Measurements from ENCODE around the gene PUSL1.

PUSL1 gene

GRCh38 chr1:1296070-1297061, 12.0 kb upstream of the PUSL1 start:
- DNase-seq, result no peak

- no peak for DNase-seq
Measured at GRCh38 chr1:1297802-1298424, 10.5 kb upstream of the PUSL1 start.

GRCh38 chr1:1298861-1299685, 9.3 kb upstream of the PUSL1 start:
- no peak for DNase-seq

GRCh38 chr1:1299686-1300351, 8.6 kb upstream of the PUSL1 start:
- DNase-seq, result peak; percentile 37 to 51

- DNase-seq, result no peak
Measured at GRCh38 chr1:1300352-1300739, 8.1 kb upstream of the PUSL1 start.

GRCh38 chr1:1302006-1302430, 6.4 kb upstream of the PUSL1 start:
- no peak for DNase-seq

- no peak for DNase-seq
Measured at GRCh38 chr1:1302951-1303509, 5.4 kb upstream of the PUSL1 start.

GRCh38 chr1:1303736-1304135, 4.7 kb upstream of the PUSL1 start:
- DNase-seq, result no peak

- DNase-seq, result no peak
Measured at GRCh38 chr1:1304331-1305299, 3.8 kb upstream of the PUSL1 start.

GRCh38 chr1:1305300-1306069, 2.9 kb upstream of the PUSL1 start:
- peak; percentile 77 to 83 for DNase-seq

- peak; percentile 45 to 52 for DNase-seq
Measured at GRCh38 chr1:1306070-1306660, 2.2 kb upstream of the PUSL1 start.

- DNase-seq, result peak in 1 of 2 experiments; percentile 41
Measured at GRCh38 chr1:1306661-1307260, 1.6 kb upstream of the PUSL1 start.

- DNase-seq, result peak in 1 of 2 experiments; percentile 42
Measured at GRCh38 chr1:1307261-1307922, 1.0 kb upstream of the PUSL1 start.

- DNase-seq, result peak in 1 of 2 experiments; percentile 45
Measured at GRCh38 chr1:1308756-1309250, 406 bp downstream of the PUSL1 start.

- DNase-seq, result peak; percentile 47 to 53
Measured at GRCh38 chr1:1309251-1310108, 1.1 kb downstream of the PUSL1 start.

GRCh38 chr1:1310109-1310385, 1.6 kb downstream of the PUSL1 start:
- no peak for DNase-seq

GRCh38 chr1:1310476-1311053, 2.2 kb downstream of the PUSL1 start:
- DNase-seq, result no peak

All from activated T-cell treated with anti-CD3 and anti-CD28 coated beads, Interleukin-2, amount 50 U/mL, for 48 hours (primary cell).